K562 (cell line): ENCODE data around the gene KMT5B. TPM values are rescaled to one million over a fixed set of nuclear protein-coding genes. Genes with fewer than 3 reads are reported as not detected.

Experiments used
- ARID2 ChIP-seq: fragments of 450-650 bp; IDR thresholded peaks from 2 replicates; pipeline ENCODE4 v1.6.1; 2017; ENCODE audit warnings: antibody characterized with exemption, mild to moderate bottlenecking
- E2F3 ChIP-seq: fragments of 250-450 bp; sonication (Bioruptor Pico); IDR thresholded peaks from 2 replicates; pipeline ENCODE4 v1.4.0; 2020; ENCODE audit warnings: mild to moderate bottlenecking
- EP400 ChIP-seq: fragments of 450-650 bp; IDR thresholded peaks from 2 replicates; pipeline ENCODE4 v1.6.1; 2017; ENCODE audit warnings: antibody characterized with exemption, mild to moderate bottlenecking, moderate library complexity
- ESRRA ChIP-seq: fragments of 450-650 bp; IDR thresholded peaks from 2 replicates; pipeline ENCODE4 v1.6.1; 2014; ENCODE audit warnings: low read depth, mild to moderate bottlenecking, moderate library complexity, borderline replicate concordance
- FIP1L1 ChIP-seq: fragments of 200-400 bp; formaldehyde crosslinking; IDR thresholded peaks from 2 replicates; pipeline ENCODE4 v1.6.1; 2018; ENCODE audit warnings: mild to moderate bottlenecking, low read depth, low read length; ENCODE audit not compliant: poor library complexity, severe bottlenecking
- GABPB2 ChIP-seq: fragments of 250-450 bp; sonication (Bioruptor Pico); conservative IDR thresholded peaks from 2 replicates; pipeline ENCODE4 v1.5.1; 2021; ENCODE audit warnings: mild to moderate bottlenecking
- HDAC2 ChIP-seq: fragments of 450-650 bp; IDR thresholded peaks from 2 replicates; pipeline ENCODE4 v1.6.1; 2016; ENCODE audit warnings: mild to moderate bottlenecking
- HES1 ChIP-seq: fragments of 450-650 bp; IDR thresholded peaks from 2 replicates; pipeline ENCODE4 v1.6.1; 2016; ENCODE audit warnings: low read depth, mild to moderate bottlenecking, moderate library complexity
- ID3 ChIP-seq, 2 experiments: fragments of 250-450 bp in 1 of 2; fragments of 450-650 bp in 1 of 2; sonication (Bioruptor Pico) in 1 of 2; IDR thresholded peaks; 2 replicates each; pipeline versions ENCODE4 v1.6.1 to v1.8.0; 2016 to 2021; ENCODE audit warnings: mild to moderate bottlenecking in 2 of 2, moderate library complexity in 2 of 2, missing compliant biosample characterization in 1 of 2, missing genetic modification characterization in 1 of 2
- NR2C1 ChIP-seq, 2 experiments: fragments of 450-650 bp; IDR thresholded peaks; 2 replicates each; pipeline ENCODE4 v1.6.1; 2017; ENCODE audit warnings: mild to moderate bottlenecking in 2 of 2, antibody characterized with exemption in 1 of 2, inconsistent platforms in 1 of 2, missing compliant biosample characterization in 1 of 2, missing genetic modification characterization in 1 of 2
- NUFIP1 ChIP-seq: fragments of 450-650 bp; IDR thresholded peaks from 2 replicates; pipeline ENCODE4 v1.6.1; 2018; ENCODE audit not compliant: partially characterized antibody
- PHB2 ChIP-seq: fragments of 450-650 bp; IDR thresholded peaks from 2 replicates; pipeline ENCODE4 v1.6.1; 2017; ENCODE audit warnings: low read depth
- RBM25 ChIP-seq: fragments of 200-400 bp; formaldehyde crosslinking; IDR thresholded peaks from 2 replicates; pipeline ENCODE4 v1.6.1; 2018; ENCODE audit warnings: low read length, low read depth, moderate library complexity; ENCODE audit not compliant: severe bottlenecking
- SAFB2 ChIP-seq: fragments of 200-400 bp; formaldehyde crosslinking; IDR thresholded peaks from 2 replicates; pipeline ENCODE4 v1.6.1; 2018; ENCODE audit warnings: borderline replicate concordance, low read length, low read depth, moderate library complexity; ENCODE audit not compliant: severe bottlenecking
- SIX5 ChIP-seq, 2 experiments: IDR thresholded peaks; 2 replicates each; pipeline ENCODE4 v1.6.1; 2011; ENCODE audit warnings: low read length in 2 of 2, borderline replicate concordance in 1 of 2, low read depth in 1 of 2, mild to moderate bottlenecking in 1 of 2, moderate library complexity in 1 of 2; ENCODE audit not compliant: insufficient read depth in 1 of 2
- SMARCA5 ChIP-seq: fragments of 450-650 bp; IDR thresholded peaks from 2 replicates; pipeline ENCODE4 v1.6.1; 2016
- SMC3 ChIP-seq: conservative IDR thresholded peaks from 2 replicates; pipeline ENCODE4 v1.6.1; 2011; ENCODE audit warnings: low read depth, low read length, improper control_type of control experiment; ENCODE audit not compliant: insufficient read depth
- TRIM28 ChIP-seq: fragments of 450-650 bp; IDR thresholded peaks from 2 replicates; pipeline ENCODE4 v1.6.1; 2017
- YBX1 ChIP-seq: fragments of 450-650 bp; IDR thresholded peaks from 2 replicates; pipeline ENCODE4 v1.7.1; 2016; ENCODE audit warnings: mild to moderate bottlenecking
- ZKSCAN8 ChIP-seq: fragments of 200-800 bp; sonication (Bioruptor generic); IDR thresholded peaks from 2 replicates; pipeline ENCODE4 v1.6.1; 2016; ENCODE audit warnings: missing genetic modification characterization, missing compliant biosample characterization
- ZNF140 ChIP-seq: fragments of 250-450 bp; sonication (Bioruptor Pico); IDR thresholded peaks from 2 replicates; pipeline ENCODE4 v1.8.0; 2021; ENCODE audit warnings: moderate library complexity, mild to moderate bottlenecking, inconsistent platforms
- ZNF699 ChIP-seq: fragments of 250-450 bp; sonication (Bioruptor Pico); IDR thresholded peaks from 2 replicates; pipeline ENCODE4 v1.8.0; 2021; ENCODE audit warnings: mild to moderate bottlenecking, moderate library complexity; ENCODE audit not compliant: insufficient replicate concordance
- polyA plus RNA-seq, 8 experiments: library from polyadenylated mRNA; depleted of rRNA in 4 of 8; stranded (reverse) in 5 of 8; unstranded in 3 of 8; fragments of >200 nt; fragmentation: Nextera tagmentation in 2 of 8; fragmentation: Illumina TruSeq in 1 of 8; extraction: Ambion mirVana in 2 of 8; extraction: Trizol in 1 of 8; gene quantifications; 2 replicates each; pipeline versions ENCODE4 v1.2.1 to v1.2.3, GENCODE V29; 2011 to 2014; ENCODE audit warnings: inconsistent platforms in 1 of 8, missing spikeins in 1 of 8
- total RNA-seq, 7 experiments: library from RNA; depleted of rRNA in 6 of 7; stranded (reverse); fragments of >200 nt in 6 of 7; fragmentation: Illumina TruSeq in 2 of 7; extraction: Trizol in 2 of 7; gene quantifications; 2 replicates each; pipeline versions ENCODE4 v1.2.1 to v1.2.3, GENCODE V29; 2011 to 2021; ENCODE audit warnings: low replicate concordance in 1 of 7
- TF ChIP-seq, protein P1 (sequence below): fragments of 450-650 bp; IDR thresholded peaks from 2 replicates; pipeline ENCODE4 v1.6.1; 2016; ENCODE audit warnings: borderline replicate concordance
- TF ChIP-seq, protein P2 (sequence below), 2 experiments: fragments of 450-650 bp in 1 of 2; sonication (generic) in 1 of 2; formaldehyde crosslinking; conservative IDR thresholded peaks; 2 replicates each; pipeline versions ENCODE4 v1.4.0 to v1.8.1; 2020 to 2022; ENCODE audit warnings: mild to moderate bottlenecking in 1 of 2, missing genetic modification reagents in 1 of 2

The KMT5B gene
- total and polyA plus RNA-seq, 9 of the 15 experiments (the other 6 are each of a cell fraction or from before 2014, with no cell fraction given): 7.3 to 27.3 (median 20.9) TPM

GRCh38 chr11:68121067-68121899, 91.8 kb downstream of the KMT5B start, which contains the start of gene CHKA (continued):
- TF ChIP-seq, protein P1, sequence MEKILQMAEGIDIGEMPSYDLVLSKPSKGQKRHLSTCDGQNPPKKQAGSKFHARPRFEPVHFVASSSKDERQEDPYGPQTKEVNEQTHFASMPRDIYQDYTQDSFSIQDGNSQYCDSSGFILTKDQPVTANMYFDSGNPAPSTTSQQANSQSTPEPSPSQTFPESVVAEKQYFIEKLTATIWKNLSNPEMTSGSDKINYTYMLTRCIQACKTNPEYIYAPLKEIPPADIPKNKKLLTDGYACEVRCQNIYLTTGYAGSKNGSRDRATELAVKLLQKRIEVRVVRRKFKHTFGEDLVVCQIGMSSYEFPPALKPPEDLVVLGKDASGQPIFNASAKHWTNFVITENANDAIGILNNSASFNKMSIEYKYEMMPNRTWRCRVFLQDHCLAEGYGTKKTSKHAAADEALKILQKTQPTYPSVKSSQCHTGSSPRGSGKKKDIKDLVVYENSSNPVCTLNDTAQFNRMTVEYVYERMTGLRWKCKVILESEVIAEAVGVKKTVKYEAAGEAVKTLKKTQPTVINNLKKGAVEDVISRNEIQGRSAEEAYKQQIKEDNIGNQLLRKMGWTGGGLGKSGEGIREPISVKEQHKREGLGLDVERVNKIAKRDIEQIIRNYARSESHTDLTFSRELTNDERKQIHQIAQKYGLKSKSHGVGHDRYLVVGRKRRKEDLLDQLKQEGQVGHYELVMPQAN: peak; percentile 51
- TF ChIP-seq RBM25 (peak; percentile 99), E2F3 (no peak), ZNF699 (CRISPR knock-in tag) (no peak), SMARCA5 (no peak), SAFB2 (no peak), SMC3 (no peak), NUFIP1 (no peak), PHB2 (no peak), ARID2 (no peak), ESRRA (peak; percentile 96), SIX5 (IDR thresholded peaks at IDR 0.05; ENCODE audit: borderline replicate concordance in 1 of 2, insufficient read depth in 1 of 2, low read depth in 1 of 2, low read length in 2 of 2) (no peak), HES1 (no peak), YBX1 (no peak), FIP1L1 (no peak), ID3 (CRISPR knock-in tag; IDR thresholded peaks at IDR 0.05) (no peak), ID3 (tag; IDR thresholded peaks at IDR 0.05) (no peak), TRIM28 (no peak), NR2C1 (IDR thresholded peaks at IDR 0.05) (no peak), NR2C1 (tag; IDR thresholded peaks at IDR 0.05) (peak; percentile 27; the same call in 1 of the 2 replicates), GABPB2 (CRISPR knock-in tag) (no peak), ZKSCAN8 (CRISPR knock-in tag) (no peak), EP400 (peak; percentile 62), ZNF140 (no peak), HDAC2 (no peak)
- TF ChIP-seq, protein P2, sequence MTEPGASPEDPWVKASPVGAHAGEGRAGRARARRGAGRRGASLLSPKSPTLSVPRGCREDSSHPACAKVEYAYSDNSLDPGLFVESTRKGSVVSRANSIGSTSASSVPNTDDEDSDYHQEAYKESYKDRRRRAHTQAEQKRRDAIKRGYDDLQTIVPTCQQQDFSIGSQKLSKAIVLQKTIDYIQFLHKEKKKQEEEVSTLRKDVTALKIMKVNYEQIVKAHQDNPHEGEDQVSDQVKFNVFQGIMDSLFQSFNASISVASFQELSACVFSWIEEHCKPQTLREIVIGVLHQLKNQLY (CRISPR knock-in tag; conservative IDR thresholded peaks at IDR 0.05): no peak
